Body of pancreas (tissue), 4 donors: ENCODE data around the gene FBLN1.

Source experiments
- POLR2A ChIP-seq, 3 donors: fragments of 450-650 bp; IDR thresholded peaks; one replicate each; pipeline ENCODE4 v1.6.1; 2016; ENCODE audit warnings: antibody characterized with exemption in 3 of 3, mild to moderate bottlenecking in 2 of 3
- TF ChIP-seq, protein P1 (sequence below), 7 experiments: fragments of 450-650 bp in 4 of 7; fragments of 200-600 bp in 3 of 7; sonication (generic) in 3 of 7; IDR thresholded peaks; one replicate each; pipeline ENCODE4 v1.5.1; 2016 to 2019; ENCODE audit warnings: antibody characterized with exemption in 7 of 7

GRCh38 chr22:45522462-45522861 lies 19.8 kb downstream of the FBLN1 start:
- TF ChIP-seq POLR2A (IDR thresholded peaks at IDR 0.05): no peak
- TF ChIP-seq, protein P1, sequence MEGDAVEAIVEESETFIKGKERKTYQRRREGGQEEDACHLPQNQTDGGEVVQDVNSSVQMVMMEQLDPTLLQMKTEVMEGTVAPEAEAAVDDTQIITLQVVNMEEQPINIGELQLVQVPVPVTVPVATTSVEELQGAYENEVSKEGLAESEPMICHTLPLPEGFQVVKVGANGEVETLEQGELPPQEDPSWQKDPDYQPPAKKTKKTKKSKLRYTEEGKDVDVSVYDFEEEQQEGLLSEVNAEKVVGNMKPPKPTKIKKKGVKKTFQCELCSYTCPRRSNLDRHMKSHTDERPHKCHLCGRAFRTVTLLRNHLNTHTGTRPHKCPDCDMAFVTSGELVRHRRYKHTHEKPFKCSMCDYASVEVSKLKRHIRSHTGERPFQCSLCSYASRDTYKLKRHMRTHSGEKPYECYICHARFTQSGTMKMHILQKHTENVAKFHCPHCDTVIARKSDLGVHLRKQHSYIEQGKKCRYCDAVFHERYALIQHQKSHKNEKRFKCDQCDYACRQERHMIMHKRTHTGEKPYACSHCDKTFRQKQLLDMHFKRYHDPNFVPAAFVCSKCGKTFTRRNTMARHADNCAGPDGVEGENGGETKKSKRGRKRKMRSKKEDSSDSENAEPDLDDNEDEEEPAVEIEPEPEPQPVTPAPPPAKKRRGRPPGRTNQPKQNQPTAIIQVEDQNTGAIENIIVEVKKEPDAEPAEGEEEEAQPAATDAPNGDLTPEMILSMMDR (IDR thresholded peaks at IDR 0.05): no peak
